Iris pigment epithelial cell (primary cell): Measurements from ENCODE around the gene GALNT2.
A peak's percentile ranks its signal among the peaks of the same experiment; 100 is the strongest.

Experiments used
- DNase-seq: peaks from one replicate; pipeline ENCODE4 v3.0.0-alpha.2; 2011; ENCODE audit warnings: low read depth

The GALNT2 gene

GRCh38 chr1:230236301-230237008 lies 169.4 kb downstream of the GALNT2 start:
- DNase-seq, result no peak

GRCh38 chr1:230237009-230237370 lies 170.0 kb downstream of the GALNT2 start:
- peak; percentile 64 for DNase-seq

- DNase-seq, result no peak
Observed at GRCh38 chr1:230237805-230238204, 170.8 kb downstream of the GALNT2 start.

- DNase-seq, result no peak
Observed at GRCh38 chr1:230240446-230241086, 173.5 kb downstream of the GALNT2 start.

GRCh38 chr1:230242326-230242725 lies 175.3 kb downstream of the GALNT2 start:
- DNase-seq, result peak; percentile 45

- no peak for DNase-seq
Observed at GRCh38 chr1:230243146-230243545, 176.1 kb downstream of the GALNT2 start.

GRCh38 chr1:230243583-230244353 lies 176.7 kb downstream of the GALNT2 start:
- peak; percentile 87 for DNase-seq

- DNase-seq, result no peak
Observed at GRCh38 chr1:230246551-230246950, 179.5 kb downstream of the GALNT2 start.

GRCh38 chr1:230248016-230248888 lies 181.2 kb downstream of the GALNT2 start:
- no peak for DNase-seq

- peak; percentile 15 for DNase-seq
Observed at GRCh38 chr1:230248889-230249270, 181.8 kb downstream of the GALNT2 start.

- no peak for DNase-seq
Observed at GRCh38 chr1:230249695-230250480, 182.8 kb downstream of the GALNT2 start.

GRCh38 chr1:230250666-230251065 lies 183.6 kb downstream of the GALNT2 start:
- DNase-seq, result no peak

GRCh38 chr1:230251644-230252191 lies 184.7 kb downstream of the GALNT2 start:
- no peak for DNase-seq

- DNase-seq, result no peak
Observed at GRCh38 chr1:230253150-230253549, 186.1 kb downstream of the GALNT2 start.

GRCh38 chr1:230254265-230254664 lies 187.2 kb downstream of the GALNT2 start:
- DNase-seq, result no peak

- DNase-seq, result no peak
Observed at GRCh38 chr1:230255116-230255515, 188.1 kb downstream of the GALNT2 start.

- DNase-seq, result no peak
Observed at GRCh38 chr1:230255991-230256390, 189.0 kb downstream of the GALNT2 start.

- no peak for DNase-seq
Observed at GRCh38 chr1:230256896-230257295, 189.9 kb downstream of the GALNT2 start.

GRCh38 chr1:230259621-230260020 lies 192.6 kb downstream of the GALNT2 start:
- no peak for DNase-seq

- DNase-seq, result no peak
Observed at GRCh38 chr1:230260831-230261230, 193.8 kb downstream of the GALNT2 start.
